HG03432 (cell line): ENCODE data around the gene PI4K2A.

Experiments
- ATAC-seq: cut with Tn5 transposase; IDR thresholded peaks from one replicate; pipeline ENCODE4 v1.9.1; 2021; ENCODE audit warnings: mild to moderate bottlenecking, moderate library complexity; ENCODE audit not compliant: unreplicated experiment

The PI4K2A gene

DNA sequence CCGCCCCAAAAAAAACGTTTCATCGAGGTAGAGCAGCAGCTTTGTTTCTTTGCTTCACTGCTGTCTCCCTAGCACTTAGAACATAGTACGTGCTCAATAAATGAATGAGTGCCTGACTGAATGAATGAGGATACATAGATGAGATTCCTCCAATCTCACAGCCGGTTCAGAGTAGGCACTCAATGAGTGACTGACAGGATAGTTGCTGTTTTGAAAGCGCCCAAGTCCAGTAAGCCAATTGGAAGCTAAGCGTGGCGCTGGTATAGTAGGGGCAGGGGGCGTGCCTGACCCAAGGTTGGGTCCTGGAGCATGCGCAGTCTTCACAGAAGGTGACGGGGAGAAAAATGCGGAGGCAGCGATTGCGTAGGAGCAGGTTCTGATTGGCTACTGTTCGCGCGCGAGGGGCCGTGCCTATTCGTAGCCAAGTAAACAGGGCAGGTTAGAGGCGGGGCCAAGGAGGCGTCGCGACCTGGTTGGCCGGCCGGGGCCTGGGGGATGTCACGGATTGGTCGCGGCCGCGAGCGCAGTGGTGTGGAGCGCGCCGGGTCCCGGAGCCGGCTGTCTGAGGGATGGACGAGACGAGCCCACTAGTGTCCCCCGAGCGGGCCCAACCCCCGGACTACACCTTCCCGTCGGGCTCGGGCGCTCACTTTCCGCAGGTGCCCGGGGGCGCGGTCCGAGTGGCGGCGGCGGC, at the start of gene PI4K2A:
TSS of gene PI4K2A (plus strand) at position 498 of the 694 bp plus-strand sequence. CDS start at position 570, 72 bp downstream.
- ATAC-seq, result peak; percentile 99

GRCh38 chr10:97590748-97591495, 49.5 kb upstream of the PI4K2A start:
- no peak for ATAC-seq

DNA sequence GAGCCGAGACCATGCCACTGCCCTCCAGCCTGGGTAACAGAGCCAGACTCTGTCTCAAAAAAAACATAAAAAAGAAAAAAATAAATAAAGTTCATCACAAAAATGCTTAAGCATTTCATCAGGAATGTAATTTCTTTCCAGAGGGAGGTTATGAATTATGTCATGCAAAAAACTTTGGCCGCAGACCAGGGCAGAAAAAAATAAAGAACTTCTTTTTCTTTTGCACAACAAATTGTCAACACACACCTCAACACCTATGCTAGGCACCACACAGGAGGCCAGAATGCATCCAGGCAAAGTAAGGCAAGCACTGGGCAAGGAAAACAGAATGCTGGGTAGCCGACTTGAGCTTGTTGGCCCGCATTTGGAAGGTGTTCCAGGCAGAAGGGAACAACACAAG, 47.0 kb upstream of the PI4K2A start:
- ATAC-seq, result no peak

DNA sequence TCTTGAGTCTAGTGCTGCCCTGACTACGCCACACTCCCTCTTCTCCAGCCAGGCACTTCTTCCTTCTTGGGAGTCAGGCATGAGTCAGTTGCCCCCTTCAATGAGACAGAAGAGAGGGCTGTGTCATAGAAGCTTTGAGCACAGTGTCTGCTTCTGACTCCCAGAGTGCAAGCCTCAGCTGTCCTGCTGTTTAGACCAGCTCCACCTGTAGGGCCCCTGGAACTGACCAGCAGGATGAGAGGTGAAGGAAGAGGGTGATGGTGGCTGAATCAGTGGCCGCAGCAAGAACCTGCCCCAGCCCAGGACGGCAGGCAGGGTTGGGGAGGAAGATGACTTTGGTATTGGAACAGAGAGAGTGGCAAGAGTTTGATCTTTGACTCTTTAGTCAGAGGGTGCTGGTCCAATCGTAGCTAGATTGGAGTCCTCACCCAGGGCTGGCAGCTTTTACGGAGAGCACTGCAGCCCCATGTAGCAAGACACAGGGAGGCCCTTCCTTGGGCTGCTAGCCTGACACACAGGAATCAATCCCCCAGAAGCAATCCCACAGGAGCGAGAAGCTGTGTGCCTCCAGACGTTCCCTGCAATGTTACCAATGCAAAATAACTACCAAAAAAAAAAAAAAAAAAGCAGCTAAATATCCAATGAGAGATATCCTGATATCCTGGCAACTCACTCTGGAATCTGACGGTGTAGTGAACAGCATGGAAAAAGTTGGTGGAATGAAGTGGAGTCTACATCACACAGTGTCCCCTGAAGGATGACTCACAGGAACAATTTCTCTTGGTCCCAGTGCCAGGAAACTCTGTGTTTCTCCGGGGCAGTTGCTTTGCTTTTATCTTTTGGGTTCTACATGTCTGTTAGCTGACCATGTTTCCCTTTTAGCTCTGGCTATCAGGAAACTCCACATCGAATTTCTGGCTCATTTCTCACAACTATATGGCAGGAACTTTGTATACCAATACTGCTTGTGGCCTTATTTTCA, 44.1 kb upstream of the PI4K2A start:
- no peak for ATAC-seq

DNA sequence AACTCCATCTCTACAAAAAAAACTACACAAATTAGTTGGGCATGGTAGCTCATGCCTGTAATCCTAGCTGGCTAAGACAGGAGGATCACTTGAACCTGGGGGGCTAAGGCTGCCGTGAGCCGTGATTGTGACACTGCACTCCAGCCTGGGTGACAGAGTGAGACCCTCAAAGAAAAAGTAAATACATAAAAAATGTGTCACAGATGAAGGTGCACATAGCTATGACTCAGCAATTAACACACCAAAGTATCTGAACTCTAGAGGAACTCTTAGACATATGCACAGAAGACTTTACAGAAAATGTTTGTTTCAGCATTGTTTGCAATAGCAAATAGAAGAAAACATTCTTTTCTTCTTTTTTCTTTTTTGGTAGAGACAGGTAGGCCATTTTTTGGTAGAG, 42.7 kb upstream of the PI4K2A start:
- ATAC-seq, result no peak

DNA sequence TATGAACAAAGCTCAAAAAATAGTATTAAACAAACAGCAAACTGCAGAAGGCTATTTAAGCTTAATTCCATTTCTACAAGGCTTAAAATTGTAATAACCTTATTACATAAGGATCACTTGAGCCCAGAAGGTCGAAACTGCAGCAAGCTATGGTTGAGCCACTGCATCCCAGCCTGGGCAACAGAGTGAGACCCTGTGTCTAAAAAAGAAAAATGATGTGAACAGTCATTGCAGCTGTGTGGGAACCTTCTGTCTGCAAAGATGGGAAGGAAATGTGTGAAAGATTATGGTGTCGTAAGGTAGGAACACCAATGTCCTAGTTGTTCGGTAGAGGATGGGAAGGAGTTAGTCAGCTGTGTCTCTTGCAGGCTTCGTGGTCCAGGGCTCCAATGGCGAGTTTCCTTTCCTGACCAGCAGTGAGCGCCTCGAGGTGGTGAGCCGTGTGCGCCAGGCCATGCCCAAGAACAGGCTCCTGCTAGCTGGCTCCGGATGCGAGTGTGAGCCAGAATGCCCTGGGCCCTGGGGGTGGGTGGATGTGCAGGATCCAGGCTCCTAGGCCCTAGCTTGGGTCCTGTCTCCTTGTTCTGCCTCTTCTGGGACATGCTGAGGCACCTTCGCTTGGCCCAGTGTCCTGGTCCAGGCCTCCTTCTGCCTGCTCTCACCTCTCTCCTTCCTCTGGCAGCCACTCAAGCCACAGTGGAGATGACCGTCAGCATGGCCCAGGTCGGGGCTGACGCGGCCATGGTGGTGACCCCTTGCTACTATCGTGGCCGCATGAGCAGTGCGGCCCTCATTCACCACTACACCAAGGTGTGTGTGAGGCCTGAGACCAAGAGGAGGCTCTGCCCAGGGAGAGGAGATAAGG, 41.8 kb upstream of the PI4K2A start:
- no peak for ATAC-seq

- no peak for ATAC-seq
Observed at GRCh38 chr10:97599272-97599619, 41.2 kb upstream of the PI4K2A start.

GRCh38 chr10:97600616-97601015, 39.9 kb upstream of the PI4K2A start:
- no peak for ATAC-seq

GRCh38 chr10:97601268-97602215, 38.9 kb upstream of the PI4K2A start:
- no peak for ATAC-seq

- no peak for ATAC-seq
Observed at GRCh38 chr10:97607095-97607636, 33.3 kb upstream of the PI4K2A start.

- no peak for ATAC-seq
Observed at GRCh38 chr10:97608991-97609561, 31.4 kb upstream of the PI4K2A start.

- no peak for ATAC-seq
Observed at GRCh38 chr10:97611473-97611872, 29.0 kb upstream of the PI4K2A start.

GRCh38 chr10:97612386-97612785, 28.1 kb upstream of the PI4K2A start:
- no peak for ATAC-seq

GRCh38 chr10:97618285-97618684, 22.2 kb upstream of the PI4K2A start:
- ATAC-seq, result no peak

DNA sequence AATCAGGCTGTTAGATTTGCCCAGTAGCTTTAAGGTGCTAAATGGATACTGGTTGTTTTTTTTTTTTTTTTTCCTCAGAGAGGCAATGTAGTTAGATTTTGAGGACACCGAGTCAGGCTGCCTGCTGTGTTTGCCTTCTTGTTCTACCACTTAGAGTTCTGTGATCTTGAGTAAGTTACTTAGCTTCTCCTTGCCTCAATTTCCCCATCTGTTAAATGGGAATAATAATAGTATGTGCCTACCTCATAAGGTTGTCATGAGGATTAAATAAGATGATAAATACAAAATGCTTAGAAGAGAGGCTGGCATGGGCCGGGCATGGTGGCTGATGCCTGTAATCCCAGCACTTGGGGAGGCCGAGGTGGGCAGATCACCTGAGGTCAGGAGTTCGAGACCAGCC, 21.7 kb upstream of the PI4K2A start:
- no peak for ATAC-seq

GRCh38 chr10:97623277-97623676, 17.2 kb upstream of the PI4K2A start:
- ATAC-seq, result no peak

DNA sequence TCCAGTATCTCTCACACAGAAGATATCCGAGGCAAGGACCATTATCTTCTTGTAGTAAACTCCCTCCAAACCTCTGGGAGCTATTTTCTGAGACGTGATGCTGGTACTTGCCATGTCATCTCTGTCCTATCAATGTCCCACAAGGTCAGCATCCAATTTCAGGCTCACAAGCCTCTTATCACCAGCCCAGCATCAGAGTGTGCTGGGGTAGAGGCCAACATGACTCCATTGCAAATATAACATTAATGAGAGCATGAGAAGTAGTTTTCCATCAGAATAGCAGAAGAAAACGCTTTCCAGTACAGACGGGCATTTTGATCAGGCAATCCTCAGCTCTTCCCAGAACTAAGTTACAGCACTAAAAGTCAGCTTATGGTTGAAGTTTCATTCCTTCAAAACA, 12.7 kb upstream of the PI4K2A start:
- ATAC-seq, result no peak

GRCh38 chr10:97628228-97628627, 12.2 kb upstream of the PI4K2A start:
- ATAC-seq, result no peak

DNA sequence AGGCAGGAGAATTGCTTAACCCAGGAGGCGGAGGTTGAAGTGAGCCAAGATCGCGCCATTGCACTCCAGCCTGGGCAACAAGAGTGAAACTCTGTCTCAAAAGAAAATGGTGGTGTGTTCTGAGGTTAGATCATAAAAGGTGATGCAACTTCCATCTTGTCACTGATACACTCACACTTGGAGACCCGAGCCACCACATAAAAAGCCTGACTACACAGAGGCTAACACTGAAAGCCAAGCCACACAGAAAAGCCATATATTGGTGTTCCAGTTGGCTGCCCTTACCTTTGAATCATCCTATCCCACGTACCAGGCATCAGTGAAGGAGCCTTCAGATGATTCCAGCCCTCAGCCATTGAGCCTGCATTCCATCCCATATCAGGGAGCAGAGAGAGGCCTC, 11.2 kb upstream of the PI4K2A start:
- ATAC-seq, result no peak
